Stimulated activated CD4-positive, alpha-beta T cell treated with anti-CD3 and anti-CD28 coated beads, TNF-alpha, amount 100 ng/mL, for 4 hours (primary cell): ENCODE data around the gene TRIM72.
"Not testable (repeated sequence)": the region's sequence is repeated elsewhere in the genome, so short reads cannot be mapped to it uniquely, and the experiment has no call there.

Experiments used
- DNase-seq, 3 experiments: peaks; one replicate each; pipeline ENCODE4 v3.0.0-alpha.2; 2020; ENCODE audit warnings: low read depth in 3 of 3

Gene TRIM72

DNA sequence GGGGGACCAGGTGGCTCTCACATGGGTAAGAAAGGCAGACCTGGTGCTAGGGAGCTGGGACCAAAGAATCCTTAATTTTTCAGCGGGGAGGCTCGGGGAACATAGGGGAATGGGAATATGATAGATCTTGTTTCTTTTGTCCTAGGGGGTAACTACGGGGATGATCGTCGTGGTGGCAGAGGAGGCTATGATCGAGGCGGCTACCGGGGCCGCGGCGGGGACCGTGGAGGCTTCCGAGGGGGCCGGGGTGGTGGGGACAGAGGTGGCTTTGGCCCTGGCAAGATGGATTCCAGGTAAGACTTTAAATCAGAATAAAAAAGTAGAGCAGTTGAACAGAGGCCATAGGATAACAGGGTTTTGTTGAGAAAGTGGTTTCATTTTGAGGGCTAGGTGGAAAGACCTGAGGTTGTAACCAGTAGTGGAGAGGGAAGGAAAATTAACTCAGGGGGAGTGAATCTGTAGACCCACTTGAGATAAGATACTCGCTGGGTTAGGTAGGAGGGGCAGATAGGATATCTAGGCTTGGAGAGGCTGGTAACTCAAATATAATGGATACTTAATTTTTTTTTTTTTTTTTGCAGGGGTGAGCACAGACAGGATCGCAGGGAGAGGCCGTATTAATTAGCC lies 23.0 kb upstream of the TRIM72 start:
- no peak for DNase-seq

DNA sequence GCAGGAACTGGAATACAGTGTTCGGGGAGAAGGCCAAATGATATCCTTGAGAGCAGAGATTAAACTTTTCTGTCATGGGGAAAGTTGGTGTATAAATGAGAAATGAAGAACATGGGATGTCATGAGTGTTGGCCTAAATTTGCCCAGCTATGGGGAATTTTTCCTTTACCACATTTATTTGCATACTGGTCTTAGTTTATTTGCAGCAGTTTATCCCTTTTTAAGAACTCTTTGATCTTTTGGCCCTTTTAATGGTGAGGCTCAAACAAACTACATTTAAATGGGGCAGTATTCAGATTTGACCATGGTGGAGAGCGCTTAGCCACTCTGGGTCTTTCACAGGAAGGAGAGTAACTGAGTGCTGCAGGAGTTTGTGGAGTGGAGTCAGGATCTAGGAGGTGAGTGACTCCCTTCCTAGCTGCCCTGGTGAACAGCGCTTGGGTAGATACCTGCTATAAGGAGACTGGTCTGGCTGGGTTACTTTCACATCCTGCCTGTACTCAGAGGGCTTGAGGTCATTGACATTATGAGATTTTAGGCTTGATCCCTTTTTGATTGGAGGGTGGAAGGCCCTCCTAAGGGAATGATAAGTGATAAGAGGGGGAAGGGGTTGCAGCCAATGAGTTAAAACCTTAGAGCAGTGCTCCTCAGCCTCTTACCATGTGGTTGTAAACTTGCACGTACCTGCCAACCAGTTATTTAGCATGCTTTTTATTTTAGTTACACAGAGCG lies 22.1 kb upstream of the TRIM72 start:
- DNase-seq = no peak

DNA sequence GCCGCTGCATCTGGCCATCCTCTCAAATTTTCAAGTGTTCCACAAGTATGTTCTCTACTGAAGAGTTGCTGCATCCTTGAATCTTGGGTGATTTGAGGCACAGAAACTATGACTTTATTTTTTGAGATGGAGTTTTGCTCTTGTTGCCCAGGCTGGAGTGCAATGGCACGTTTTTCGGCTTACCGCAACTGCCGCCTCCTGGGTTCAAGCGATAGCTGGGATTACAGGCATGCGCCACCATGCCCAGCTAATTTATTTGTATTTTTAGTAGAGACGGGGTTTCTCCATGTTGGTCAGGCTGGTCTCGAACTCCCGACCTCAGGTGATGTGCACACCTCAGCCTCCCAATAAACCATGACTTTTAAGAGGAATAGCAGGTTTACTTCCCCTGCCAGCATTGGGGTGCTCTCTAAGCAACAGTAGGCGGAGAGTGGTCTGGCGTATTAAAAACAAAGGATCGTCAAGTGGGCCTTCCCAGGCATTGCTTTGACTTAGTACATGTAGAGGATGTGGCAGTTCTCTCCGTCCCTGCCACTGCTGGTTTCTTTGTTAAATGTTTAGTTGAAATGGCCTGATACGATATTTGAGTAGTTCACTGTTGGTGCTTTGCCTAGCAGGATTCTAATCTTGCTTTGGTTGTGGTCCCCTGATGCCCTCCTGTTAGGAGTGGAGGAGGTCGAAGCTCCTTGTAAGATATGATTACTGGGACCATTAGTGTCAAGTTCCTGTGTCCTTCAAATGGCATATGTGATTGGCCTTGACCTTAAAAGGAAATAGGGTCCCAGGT lies 20.9 kb upstream of the TRIM72 start:
- DNase-seq = no peak

DNA sequence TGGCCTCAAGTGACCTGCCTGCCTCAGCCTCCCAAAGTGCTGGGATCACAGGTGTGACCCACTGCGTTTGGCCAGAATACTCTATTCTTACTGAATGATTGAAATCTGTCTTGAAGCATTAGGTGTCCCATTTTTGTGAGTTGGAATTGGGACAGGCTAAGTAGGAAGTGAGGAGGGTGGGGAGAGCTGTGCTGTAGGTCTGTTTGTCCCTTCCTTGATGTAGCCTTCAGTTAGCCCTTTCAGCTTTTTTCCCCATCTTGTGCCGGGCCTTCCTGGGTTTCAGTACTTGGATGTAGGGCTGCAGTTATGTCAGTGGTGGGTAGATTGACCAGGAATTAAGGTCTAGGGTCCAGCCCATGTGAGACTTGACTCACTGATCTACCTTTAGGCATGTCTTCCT lies 20.0 kb upstream of the TRIM72 start:
- DNase-seq = no peak

DNA sequence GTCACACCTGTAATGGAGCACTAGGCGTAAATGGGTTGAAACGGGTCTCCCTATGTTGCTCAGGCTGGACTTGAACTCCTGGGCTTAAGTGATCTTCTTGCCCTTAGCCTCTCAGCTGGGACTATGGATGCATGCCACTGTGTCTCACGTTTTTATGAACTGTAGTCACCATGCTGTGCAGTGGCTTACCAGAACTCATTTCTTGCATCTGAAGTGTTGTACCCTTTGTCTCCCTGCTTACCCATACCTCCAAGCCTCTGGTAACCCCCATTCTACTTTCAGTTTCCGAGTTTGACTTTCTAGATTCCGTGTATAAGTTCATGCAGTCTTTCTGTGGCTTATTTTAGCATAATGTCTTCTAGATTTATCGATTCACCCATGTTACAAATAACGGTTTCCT lies 19.0 kb upstream of the TRIM72 start:
- no peak for DNase-seq

DNA sequence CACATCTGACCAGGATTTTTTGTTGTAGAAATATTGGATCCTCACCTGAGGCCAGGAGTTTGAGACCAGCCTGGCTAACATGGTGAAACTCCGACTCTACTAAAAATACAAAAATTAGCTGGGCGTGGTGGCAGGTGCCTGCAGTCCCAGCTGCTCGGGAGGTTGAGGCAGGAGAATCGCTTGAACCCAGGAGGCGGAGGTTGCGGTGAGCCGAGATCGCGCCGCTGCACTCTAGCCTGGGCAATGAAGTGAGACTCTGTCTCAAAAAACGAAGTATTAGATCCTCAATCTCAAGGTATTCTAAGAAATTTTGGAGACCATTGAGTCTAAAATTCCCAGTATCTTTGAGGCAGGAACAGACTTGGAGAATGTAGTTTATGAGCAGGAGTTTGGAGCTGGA lies 18.1 kb upstream of the TRIM72 start:
- DNase-seq = not testable (repeated sequence)

DNA sequence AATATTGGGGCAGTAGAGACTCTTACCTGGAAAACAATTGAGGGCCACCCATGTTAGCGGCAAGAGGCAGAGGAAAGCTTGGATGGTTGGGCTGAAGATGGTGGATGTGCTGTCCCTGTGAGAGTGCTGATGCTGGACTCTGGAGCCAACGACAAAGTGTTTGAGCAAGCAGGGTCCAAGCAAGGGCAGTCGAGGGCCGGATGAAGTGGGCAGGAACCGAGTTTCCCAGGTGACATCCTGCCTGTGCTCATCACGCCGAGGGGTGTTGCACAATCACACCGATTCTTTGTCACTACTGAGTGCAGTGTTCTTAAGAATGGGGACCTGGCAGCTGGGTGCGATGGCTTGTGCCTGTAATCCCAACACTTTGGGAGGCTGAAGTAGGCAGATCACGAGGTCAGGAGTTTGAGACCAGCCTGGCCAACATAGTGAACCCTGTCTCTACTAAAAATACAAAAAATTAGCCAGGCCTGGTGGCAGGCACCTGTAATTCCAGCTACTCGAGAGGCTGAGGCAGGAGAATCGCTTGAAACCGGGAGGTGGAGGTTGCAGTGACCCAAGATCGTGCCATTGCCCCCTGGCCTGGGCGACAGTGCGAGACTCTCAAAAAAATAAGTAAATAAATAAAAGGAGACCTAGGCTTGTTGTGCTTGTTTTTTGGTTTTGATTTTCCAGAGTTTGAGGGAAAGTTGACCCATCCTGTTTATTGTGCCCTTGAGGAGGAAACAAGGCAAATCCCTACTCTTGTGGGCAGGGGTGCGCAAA lies 17.4 kb upstream of the TRIM72 start:
- no peak for DNase-seq

DNA sequence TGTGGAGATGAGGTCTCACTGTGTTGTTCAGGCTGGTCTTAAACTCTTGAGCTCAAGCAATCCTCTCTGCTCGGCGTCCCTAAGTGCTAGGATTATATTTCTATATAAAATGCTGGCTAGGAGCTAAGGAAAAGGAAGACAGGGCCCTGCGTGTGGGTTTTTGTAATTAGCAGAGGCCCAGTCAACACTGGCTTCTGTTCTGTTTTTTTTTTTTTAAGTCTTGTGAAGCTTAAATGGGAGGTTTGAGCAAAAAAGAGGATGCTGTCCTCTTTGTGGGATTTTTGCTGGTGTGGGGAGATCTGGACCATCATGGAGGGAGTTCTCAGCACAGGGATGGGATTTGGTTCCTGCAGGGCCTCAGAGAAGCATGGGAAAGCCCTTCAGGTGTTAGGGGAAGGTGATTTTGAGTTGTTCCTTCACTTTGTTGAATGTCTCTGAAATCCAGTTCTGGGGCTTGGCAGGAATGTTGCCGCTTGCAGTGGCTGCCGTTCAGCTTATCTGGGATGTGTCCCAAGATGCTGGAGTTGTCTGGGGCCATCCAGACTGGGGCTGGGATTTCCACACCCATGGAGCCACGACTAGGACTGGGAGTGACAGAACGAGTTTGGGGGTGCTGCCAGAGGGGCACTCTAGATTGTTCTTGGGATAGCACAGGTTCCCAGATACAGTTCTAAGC lies 15.6 kb upstream of the TRIM72 start:
- no peak for DNase-seq

DNA sequence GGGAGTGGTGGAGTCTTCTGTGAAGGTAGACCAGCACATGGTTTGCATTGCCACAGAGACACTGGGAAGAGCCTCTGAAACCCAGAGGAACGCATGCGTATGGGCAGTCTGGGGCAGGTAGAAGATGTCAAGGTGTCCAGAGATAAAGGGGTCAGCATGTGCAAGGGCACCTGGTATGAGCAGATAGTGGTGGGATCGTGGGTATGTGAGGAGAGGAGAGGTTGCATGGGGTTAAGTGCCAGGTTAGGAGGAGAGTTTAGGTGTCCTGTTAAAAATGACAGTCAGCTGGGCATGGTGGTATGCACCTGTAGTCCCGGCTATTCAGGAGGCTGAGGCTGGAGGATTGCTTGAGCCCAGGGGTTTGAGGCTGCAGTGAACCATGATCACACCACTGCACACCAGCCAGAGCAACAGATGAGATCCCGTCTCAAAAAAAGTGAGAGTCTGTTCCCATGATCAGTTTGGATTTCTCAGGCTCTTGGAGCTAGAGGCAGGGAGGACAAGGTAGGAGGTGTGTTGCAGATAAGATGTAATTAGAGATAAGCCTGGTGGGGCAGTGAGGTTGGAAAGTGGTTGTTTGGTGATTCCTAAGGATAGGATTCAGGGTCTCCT lies 14.4 kb upstream of the TRIM72 start:
- no peak for DNase-seq

DNA sequence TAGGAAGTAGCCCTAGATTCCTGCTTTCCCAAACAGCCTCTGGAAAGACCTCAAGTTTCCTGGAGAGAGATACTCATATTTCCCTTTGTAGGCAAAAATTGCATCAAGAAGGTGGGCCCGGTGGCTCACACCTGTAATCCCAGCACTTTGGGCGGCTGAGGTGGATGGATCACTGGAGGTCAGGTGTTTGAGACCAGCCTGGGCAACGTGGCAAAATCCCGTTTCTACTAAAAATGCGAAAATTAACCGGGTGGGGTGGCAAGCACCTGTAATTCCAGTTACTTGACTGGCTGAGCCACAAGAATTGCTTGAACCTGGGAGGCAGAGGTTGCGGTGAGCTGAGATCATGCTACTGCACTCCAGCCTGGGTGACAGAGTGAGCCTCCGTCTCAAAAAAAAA lies 13.8 kb upstream of the TRIM72 start:
- DNase-seq = not testable (repeated sequence)

DNA sequence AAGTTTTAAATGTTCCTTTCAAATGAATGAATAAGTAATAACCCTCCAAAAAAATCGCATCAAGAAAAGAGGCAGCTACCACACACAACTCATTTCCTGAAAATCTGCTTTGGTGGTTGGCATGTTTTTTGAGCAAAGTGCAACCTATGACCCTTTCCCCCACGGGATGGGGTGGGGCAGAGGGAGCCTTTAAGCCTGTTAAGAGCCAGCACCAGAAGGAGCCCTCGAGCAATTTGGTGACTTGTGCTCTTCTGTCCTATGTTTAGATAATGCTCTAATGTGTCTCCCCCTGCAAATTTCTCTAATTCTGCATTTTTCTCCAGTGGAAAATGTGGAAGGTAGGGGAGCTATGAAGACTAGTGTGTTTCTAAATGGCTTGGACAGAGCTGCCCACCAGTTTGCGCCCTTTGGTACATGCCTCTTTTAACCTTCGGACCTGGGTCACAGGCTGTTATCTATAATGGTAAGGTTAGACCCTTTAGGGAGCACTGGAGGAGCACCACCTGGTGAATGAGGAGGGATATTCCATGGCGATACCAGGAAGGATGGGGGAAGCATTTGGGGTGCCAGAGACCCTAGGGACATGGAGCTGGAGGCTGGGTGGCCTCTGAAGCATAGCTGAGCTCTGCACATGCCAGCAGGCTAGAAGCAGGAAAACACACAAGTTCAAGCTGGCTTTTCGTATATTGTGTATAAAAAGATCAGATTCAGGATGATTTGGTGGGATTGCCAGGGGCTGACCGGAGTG lies 12.9 kb upstream of the TRIM72 start:
- no peak for DNase-seq

DNA sequence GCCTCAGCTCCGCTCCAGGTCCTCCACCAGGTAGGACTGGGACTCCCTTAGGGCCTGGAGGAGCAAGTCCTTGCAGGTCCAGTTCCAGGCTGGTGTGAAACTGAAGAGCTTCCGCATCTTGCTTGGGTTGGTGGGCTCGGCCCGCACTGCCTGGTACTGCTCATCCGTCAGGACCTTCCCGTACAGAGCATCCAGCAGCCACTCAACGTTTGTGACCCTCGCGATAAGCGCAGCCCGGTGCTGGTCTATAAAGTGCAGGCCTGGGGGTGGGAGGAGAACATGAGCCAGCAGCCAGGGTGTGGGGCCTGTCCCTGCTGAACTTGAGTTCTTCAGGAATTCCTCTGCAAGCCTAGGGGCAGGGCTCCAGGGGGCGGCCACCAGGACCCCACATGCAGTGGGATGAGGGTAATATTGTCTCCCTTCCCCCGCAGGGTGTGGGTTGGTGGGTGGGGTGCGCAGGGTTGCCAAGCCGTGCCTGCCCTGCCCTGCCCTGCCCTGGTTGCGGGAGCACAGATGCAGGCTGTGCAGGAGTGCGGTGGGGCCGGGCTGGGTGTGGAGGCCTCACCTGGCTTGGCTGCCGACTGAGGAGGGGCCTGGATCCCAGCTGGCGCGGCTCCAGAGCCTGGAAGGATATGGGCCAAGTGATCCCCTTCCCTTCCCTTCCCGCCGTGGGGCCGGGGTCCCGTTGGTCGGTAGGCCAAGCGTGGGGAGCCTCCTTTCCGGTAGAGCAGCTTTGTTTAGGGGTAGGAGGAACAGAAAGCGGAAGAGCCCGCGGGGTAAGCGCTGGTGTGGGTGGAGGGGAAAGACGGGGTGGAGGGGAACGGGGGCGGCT lies 12.1 kb upstream of the TRIM72 start:
- DNase-seq = peak in 1 of 3 experiments; percentile 11

DNA sequence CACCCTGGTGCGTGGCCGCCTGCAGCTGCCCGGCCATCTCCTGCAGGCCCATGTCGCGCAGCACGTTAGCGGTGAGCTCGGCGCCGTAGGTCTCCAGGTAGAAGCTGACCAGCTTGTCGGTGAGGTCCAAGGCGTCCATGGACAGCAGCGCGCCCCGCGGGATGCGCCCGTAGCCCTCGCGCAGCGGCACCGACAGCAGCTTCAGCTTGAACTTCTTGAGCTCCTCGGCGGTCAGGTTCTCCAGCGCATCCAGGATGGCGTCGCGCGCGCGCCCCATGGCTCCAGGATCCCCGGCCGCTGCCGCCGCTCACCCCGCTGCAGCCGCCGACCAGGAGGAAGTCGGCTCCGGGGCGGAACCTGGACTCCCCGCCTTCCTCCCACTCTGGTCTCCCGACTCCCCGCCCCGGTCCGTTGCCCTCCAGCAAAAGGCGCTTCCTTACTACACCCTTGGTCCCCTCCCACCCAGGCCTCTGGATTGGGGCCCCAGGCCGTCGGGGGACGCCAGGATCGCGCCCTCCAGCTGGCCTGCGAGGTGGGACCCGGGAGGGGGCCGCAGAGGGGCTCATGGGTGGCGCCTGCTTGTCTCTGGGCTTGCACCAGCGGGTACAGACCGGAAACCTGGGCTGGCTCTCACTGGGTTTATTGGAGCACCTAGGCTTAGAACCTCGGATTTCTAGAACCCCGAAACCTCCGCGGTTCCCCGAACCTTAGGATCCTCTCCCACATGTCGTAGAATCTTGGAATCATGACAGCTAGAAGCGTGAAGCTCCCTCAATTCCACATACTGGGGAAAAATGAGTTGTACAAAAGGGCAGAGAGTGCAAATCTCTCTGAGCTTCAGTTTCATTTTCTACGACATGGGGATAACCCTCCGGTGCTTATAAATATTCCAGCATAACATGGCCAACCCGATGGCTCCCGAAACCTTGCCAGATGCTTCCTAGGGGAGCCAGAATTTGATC lies 11.2 kb upstream of the TRIM72 start, which contains the start of gene PYCARD:
Gene PYCARD (minus strand): TSS at position 347 of the 962 bp plus-strand sequence. CDS start 70 bp downstream, at position 277.
- no peak for DNase-seq

DNA sequence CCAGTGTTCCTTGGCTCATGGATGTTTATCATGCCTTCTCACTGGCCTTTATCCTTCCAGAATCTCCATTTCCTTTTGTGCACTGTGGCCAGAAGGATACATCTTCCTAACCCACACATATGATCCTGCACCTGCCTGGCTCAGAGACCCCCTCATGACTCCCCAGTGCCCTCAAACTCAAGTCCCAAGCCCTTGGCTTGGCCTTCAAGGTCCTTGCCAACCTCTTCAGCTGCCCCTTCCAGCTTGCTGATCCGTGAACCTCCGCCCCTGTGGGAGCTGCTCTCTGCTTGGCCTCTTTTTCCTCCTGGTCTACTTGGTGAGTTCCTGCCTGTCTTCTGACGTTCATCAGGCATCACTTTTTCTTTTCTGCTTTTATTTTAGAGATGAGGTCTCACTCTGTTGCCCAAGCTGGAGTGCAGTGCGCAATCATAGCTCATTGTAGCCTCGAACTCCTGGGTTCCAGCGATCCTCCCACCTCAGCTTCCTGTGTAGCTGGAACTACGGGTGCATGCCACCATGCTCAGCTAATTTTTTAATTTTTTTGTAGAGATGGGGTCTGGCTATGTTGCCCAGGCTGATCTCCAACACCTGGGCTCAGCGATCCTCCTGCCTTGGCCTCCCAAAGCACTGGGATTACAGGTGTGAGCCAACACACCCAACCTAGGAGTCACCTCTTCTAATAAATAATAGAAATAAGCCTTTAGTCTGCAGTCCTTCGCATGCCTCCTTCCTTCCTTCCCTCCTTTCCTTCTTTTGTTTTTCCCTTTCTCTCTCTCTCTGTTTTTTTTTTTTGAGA lies 8.8 kb upstream of the TRIM72 start:
- DNase-seq = no peak

DNA sequence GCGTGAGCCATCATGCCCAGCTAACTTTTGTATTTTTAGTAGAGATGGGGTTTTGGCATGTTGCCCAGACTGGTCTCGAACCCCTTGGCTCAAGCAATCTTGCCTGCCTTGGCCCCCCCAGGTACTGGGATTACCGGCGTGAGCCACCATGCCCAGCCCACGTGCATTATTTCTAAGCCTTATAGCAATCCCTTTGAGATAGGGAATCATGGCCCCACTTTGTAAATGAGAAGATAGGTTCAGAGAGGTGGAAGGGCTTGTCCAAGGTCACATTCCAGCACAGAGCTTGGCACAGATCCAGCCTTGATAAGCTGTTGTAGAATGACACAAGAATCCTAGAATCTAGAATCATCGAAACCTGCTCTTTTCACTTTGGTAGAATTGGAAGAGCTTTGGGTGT lies 7.1 kb upstream of the TRIM72 start:
- no peak for DNase-seq

DNA sequence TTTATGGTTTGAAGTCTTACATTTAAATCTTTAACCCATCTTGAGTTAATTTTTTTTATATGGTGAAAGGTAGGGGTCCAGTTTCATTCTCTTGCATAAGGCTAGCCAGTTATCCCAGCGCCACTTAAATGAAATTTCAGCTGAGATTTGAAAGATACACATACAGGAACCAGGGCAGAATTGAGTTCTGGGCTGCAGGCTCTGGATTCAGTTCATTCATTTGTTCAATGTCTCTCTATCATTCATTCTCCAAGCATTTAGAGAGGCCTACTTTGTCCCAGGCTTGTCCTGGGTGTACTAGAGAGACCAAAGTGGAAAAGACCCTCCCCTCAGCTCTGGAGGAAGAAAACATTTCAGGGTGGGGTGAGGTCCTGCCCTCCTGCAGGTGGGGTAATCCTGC lies 577 bp upstream of the TRIM72 start:
- DNase-seq = no peak

DNA sequence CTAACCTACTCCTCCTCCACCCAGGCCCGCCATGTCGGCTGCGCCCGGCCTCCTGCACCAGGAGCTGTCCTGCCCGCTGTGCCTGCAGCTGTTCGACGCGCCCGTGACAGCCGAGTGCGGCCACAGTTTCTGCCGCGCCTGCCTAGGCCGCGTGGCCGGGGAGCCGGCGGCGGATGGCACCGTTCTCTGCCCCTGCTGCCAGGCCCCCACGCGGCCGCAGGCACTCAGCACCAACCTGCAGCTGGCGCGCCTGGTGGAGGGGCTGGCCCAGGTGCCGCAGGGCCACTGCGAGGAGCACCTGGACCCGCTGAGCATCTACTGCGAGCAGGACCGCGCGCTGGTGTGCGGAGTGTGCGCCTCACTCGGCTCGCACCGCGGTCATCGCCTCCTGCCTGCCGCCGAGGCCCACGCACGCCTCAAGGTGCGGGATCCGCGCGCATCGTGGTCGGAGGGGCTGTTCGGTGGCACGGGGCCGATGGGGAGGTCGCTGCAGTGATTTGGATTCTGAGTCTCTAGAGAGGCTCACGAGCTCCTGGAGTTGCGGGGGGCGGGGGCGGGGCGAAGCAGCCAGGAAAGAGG lies 878 bp downstream of the TRIM72 start:
- DNase-seq = no peak
